Choroid plexus epithelial cell (primary cell): ENCODE data around the gene DNAJC7.

Source experiments
- DNase-seq: peaks from one replicate; pipeline ENCODE4 v3.0.0-alpha.2; 2010; ENCODE audit warnings: low read depth
- H3K4me3 ChIP-seq: 2 replicates; pipeline ENCODE4 v1.5.1; 2011; ENCODE audit warnings: low read depth, mild to moderate bottlenecking, control low read depth, low read length, moderate library complexity
- TF ChIP-seq, protein P1 (sequence below): conservative IDR thresholded peaks from 2 replicates; pipeline ENCODE4 v1.5.1; 2011; ENCODE audit warnings: low read depth, mild to moderate bottlenecking, control low read depth, inconsistent platforms, low read length, moderate library complexity

DNAJC7 gene

DNA sequence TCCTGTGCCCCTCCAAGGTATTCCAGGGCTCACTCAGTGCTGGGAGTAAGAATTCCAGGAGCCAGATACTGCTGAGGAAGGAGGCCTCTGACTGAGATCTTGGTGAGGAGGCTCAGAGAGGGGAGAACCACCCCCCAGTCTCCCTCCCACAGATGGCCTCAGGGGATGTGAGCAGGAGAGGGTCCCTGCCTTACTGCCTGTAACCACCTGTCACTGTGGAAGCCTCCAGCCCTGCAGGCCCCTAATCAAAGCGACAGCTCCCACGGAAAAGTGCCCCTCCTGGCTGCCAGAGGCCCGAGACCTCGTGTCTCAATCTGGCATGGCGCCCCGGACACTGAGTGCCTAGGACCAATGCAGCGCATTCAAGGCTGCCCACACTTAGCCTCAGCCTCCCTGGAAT lies 40.8 kb upstream of the DNAJC7 start:
- H3K4me3 ChIP-seq: no peak overlapping the region
- TF ChIP-seq, protein P1, sequence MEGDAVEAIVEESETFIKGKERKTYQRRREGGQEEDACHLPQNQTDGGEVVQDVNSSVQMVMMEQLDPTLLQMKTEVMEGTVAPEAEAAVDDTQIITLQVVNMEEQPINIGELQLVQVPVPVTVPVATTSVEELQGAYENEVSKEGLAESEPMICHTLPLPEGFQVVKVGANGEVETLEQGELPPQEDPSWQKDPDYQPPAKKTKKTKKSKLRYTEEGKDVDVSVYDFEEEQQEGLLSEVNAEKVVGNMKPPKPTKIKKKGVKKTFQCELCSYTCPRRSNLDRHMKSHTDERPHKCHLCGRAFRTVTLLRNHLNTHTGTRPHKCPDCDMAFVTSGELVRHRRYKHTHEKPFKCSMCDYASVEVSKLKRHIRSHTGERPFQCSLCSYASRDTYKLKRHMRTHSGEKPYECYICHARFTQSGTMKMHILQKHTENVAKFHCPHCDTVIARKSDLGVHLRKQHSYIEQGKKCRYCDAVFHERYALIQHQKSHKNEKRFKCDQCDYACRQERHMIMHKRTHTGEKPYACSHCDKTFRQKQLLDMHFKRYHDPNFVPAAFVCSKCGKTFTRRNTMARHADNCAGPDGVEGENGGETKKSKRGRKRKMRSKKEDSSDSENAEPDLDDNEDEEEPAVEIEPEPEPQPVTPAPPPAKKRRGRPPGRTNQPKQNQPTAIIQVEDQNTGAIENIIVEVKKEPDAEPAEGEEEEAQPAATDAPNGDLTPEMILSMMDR: no peak
- DNase-seq: no peak

DNA sequence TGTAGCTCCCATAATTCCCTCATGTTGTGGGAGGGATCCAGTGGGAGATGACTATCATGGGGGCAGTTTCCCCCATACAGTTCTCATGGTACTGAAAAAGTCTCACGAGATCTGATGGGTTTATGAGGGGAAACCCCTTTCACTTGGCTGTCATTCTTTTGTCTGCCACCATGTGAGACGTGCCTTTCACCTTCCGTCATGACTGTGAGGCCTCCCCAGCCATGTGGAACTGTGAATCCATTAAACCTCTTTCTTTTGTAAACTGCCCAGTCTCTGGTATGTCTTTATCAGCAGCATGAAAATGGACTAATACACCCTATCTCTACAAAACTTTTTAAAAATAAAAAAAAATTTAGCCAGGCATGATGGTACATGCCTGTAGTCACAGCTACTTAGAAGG lies 39.4 kb upstream of the DNAJC7 start:
- H3K4me3 ChIP-seq: no peak overlapping the region
- TF ChIP-seq, protein P1: no peak
- no peak for DNase-seq

DNA sequence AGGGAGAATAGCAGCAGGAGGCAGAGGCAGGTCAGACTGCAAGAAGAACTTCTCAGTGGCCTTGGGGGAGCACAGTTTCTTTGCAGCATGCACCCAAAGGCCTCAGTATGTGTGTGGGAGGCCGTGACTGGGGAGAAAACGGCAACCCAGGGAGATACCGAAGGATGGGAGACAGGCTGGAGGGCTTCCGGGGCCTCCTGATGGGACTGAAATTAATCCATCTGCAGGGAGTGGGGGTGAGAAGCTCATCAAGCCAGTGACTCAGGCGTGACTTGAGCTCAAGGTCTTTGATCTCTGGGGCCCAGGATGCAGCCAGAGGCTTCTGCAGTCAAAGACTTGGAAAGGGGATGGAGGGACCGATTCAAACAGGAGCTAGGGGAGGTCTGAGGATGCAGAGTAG lies 38.3 kb upstream of the DNAJC7 start:
- TF ChIP-seq, protein P1: no peak
- H3K4me3 ChIP-seq: no peak overlapping the region
- no peak for DNase-seq

DNA sequence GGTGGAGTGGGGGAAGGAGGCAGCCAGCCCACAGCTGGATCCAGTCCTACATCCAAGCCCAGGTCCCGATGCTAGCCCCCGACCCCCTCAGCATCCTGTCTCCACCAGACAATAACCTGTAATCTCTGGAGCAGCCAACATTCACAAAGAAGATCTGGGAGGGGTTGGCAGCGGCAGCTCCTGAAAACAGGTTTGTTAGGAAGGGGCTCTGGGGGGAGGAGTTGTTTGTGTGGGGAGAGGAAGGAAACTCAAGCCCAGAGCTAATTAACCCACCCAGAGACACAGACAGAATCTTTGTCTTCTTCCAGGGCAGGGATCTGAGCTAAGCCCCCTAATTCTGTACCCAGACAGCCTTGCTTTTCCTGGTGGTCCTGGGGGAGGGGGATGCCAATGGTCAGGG lies 37.8 kb upstream of the DNAJC7 start:
- DNase-seq: no peak
- TF ChIP-seq, protein P1: no peak
- no peak overlapping the region for H3K4me3 ChIP-seq

DNA sequence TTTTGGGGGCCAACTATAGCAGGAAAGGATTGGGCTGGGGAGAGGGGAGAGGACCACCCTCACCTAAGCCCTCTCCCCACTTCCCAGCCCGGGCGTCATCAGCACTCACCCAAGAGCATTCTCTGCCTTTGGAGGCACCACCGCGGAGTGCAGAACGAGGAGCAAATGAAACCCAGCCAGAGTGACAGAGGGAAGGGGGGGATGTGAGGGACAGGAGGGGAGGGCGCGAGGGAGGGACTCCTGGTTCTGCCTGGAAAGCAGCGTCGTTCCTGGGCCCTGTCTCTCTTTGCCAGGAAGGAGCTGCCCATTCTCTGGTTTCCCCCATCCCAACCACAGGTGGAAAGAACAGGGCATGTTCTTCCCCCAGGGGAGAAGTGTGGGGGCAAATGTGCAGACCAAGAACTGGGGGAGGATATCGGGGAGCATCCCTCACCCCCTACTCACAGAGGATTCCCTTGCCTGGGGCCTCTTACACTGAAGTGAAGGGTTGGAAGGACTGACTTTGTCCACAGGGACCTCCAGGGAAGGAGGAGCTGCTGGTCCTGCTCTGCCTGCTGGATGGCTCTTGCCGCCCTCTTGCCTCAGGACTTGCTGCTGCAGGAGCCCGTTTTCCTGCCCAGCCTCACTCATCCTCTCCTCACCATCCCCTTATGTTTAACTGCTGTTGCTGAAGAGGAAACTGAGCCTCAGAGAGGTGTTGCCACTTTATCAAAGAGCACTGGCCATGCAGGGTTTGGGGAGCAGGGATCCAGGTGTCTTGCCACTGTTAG lies 36.7 kb upstream of the DNAJC7 start:
- TF ChIP-seq, protein P1: no peak
- no peak for DNase-seq
- H3K4me3 ChIP-seq: no peak overlapping the region

DNA sequence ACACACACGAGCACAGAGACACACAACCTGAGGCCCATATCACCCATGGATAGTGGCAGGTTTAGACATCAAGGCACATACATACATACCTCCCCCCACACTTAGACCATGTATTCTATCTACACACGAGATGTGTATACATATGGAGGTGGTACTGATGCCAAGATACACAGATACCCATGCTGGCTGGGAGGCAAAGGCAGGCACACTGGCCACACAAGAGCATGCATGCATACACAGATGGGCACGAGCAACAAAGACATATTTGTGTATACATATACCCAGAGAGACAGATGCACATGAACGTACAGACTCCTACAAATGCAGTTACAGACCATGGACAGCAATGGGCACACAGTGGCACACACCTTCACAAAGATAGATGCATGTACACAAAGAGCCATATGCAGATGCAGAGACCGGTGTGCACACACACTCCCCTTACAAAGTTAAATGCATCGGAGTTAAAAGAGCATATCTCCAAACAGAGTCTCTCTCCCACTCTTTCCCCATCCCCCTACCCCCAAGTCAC lies 35.2 kb upstream of the DNAJC7 start:
- TF ChIP-seq, protein P1: no peak
- no peak for DNase-seq
- H3K4me3 ChIP-seq: no peak overlapping the region

DNA sequence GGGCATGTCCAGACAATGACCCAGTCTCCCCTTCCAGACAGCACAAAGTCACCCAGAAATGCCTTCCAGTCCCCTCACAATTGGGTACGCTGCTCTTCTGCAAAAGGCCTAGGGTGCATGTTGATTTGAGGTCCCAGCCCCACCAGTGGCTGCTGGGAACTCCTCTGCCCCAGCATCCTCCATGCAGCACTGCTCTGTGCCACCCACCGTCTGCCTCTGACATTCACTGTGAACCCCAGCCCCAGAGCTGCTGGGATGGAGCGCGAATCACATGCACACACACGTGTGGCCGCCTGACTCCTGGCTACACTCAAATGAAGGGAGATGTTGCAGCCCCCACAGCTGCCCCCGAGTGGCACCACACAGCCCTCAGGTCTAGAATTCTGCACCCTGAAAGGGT lies 34.4 kb upstream of the DNAJC7 start:
- TF ChIP-seq, protein P1: no peak
- H3K4me3 ChIP-seq: no peak overlapping the region
- no peak for DNase-seq
